GM12865 (cell line): ENCODE data around the gene KIAA1217.

Source experiments
- DNase-seq: peaks from one replicate; pipeline ENCODE4 v3.0.0; 2010; ENCODE audit warnings: low read depth
- H3K4me3 ChIP-seq: 2 replicates; pipeline ENCODE4 v1.5.1; 2011; ENCODE audit warnings: mild to moderate bottlenecking, low read depth, low read length, control low read depth
- CTCF ChIP-seq: IDR thresholded peaks from 2 replicates; pipeline ENCODE4 v1.5.1; 2011; ENCODE audit warnings: low read length, control low read depth, low read depth, inconsistent platforms; ENCODE audit not compliant: insufficient read depth; ENCODE audit errors: missing control alignments

The KIAA1217 gene

GRCh38 chr10:24505759-24506158 lies 296.8 kb downstream of the KIAA1217 start:
- TF ChIP-seq CTCF = no peak
- no peak overlapping the region for H3K4me3 ChIP-seq

GRCh38 chr10:24513155-24513554 lies 304.2 kb downstream of the KIAA1217 start:
- peak; percentile 6 for TF ChIP-seq CTCF
- DNase-seq = peak; percentile 17
- no peak overlapping the region for H3K4me3 ChIP-seq

More at GRCh38 chr10:24505759-24506158, 296.8 kb downstream of the KIAA1217 start:
- no peak for DNase-seq

- TF ChIP-seq CTCF = no peak
- no peak for DNase-seq
- H3K4me3 ChIP-seq = no peak overlapping the region
These were observed 306.5 kb downstream of the KIAA1217 start for GRCh38 chr10:24515481-24515880.

- H3K4me3 ChIP-seq = no peak overlapping the region
- DNase-seq = no peak
- no peak for TF ChIP-seq CTCF
These were observed 309.5 kb downstream of the KIAA1217 start for GRCh38 chr10:24518411-24518810.

- peak; percentile 73 for TF ChIP-seq CTCF
- no peak overlapping the region for H3K4me3 ChIP-seq
- DNase-seq = peak; percentile 50
These were observed 310.2 kb downstream of the KIAA1217 start for GRCh38 chr10:24518981-24519597.

- H3K4me3 ChIP-seq = no peak overlapping the region
- TF ChIP-seq CTCF = no peak
- DNase-seq = no peak
These were observed 311.0 kb downstream of the KIAA1217 start for GRCh38 chr10:24519950-24520349.

- H3K4me3 ChIP-seq = no peak overlapping the region
- no peak for TF ChIP-seq CTCF
- DNase-seq = no peak
These were observed 315.4 kb downstream of the KIAA1217 start for GRCh38 chr10:24524314-24524713.
